A204.1 (cell line): ENCODE data around the gene CEP85L.

Experiments used
- FAIRE-seq: peaks from 2 replicates; lab custom pipeline; 2012; peaks lifted over from hg19 to GRCh38; lab: Jason Lieb, UNC

The CEP85L gene

DNA sequence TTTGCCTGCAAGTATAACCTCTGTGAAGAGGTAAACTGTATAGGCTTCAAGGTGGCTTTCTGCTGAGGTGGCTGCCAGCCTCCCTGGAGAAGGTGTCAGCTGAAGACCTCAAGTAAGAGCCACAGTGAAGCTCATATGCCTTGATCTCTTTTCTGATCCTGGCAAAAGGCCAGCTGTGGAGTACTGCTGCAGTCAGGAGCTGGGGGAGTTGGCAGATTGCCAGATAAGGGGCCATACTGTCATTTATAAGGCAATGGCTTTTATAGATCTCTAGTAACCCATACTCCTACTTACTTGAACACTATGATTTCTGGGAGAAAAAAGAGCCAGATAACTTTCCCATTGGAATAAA lies 8.8 kb upstream of the CEP85L start:
- FAIRE-seq = no peak

DNA sequence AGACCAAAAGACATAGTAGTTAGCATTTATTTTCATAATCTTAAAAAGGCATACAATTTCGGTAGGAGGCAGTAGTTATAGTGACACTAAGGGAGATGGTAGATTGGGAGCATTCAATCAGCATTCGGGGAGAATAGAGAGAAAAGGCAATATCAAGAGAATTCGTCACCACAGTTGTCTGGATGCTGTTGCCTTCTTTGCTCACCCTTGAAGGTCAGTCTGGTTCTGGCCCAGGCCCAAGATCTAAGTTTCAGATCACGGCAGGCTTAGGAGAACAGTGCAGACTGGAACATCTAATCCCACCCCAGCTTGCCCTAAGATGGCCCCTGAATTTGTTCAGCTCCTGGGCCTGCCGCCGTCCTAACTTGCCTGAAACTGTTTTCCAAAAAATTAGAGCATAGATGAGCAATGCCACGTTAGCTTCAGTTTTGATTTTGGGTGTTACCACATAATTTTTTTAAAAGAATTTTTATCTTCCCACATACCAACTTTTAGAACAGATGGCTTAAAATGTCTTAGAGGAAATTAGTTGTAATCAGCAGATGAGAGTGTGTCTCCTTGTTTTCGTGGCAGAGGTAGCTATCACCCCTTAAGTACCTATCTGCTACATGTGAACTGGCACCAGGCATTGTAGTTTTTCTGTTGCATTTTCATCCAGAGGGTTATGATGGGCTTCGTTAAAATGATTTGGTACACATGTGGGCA lies 8.3 kb upstream of the CEP85L start:
- FAIRE-seq = no peak

DNA sequence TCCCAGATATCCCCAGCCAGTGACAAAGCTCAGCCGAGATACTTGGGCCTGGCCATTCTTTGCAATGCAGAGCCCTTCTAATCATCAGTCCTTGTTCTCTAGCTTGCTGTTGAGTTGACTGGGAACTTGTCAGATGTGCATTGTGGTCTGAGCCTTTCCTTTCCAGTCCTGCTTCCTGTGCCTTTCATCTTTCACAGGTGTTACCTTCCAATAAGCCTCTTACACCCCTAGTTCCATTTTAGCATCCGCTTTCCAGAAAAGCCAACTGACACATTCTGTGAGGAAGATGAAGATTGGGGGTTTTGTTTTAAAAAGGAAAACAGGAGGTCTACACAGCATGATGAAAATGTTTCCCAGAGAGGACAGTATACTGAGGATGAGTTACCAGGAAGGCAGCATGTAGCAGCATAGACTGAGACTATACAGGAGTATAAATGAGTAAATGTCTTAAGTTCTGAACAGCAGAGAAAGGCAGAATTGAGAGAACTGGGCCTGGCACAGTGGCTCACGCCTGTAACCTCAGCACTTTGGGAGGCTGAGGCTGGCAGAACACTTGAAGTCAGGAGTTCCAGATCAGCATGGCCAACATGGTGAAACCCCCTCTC lies 5.6 kb upstream of the CEP85L start:
- FAIRE-seq = no peak

DNA sequence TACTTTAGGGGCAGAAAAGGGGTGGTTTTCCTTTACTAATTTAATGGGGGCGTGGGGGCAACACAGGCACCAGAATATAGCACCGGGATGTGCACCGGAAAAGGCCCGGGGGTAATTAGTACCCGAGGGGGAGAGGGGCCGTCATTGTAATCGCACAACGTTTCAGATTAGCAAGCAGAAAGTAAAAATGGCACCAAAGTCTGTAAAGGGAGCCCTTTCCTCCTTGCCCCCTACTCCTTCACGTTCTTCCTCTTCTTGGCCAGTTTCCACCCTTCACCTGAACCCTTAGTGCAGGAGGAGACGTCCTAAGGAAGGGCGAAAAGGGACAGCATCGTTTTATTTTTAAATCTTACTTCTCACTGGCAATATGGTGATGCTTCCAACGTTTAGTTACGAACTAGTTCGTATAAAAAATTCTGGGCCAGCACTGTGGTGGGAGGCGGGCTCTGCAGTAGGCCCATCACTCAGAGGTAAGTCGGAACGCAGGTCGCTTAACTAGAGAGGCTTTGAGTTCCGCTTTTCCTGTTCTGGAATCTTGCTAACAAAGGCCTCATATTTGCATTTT lies 742 bp upstream of the CEP85L start:
- FAIRE-seq = no peak

DNA sequence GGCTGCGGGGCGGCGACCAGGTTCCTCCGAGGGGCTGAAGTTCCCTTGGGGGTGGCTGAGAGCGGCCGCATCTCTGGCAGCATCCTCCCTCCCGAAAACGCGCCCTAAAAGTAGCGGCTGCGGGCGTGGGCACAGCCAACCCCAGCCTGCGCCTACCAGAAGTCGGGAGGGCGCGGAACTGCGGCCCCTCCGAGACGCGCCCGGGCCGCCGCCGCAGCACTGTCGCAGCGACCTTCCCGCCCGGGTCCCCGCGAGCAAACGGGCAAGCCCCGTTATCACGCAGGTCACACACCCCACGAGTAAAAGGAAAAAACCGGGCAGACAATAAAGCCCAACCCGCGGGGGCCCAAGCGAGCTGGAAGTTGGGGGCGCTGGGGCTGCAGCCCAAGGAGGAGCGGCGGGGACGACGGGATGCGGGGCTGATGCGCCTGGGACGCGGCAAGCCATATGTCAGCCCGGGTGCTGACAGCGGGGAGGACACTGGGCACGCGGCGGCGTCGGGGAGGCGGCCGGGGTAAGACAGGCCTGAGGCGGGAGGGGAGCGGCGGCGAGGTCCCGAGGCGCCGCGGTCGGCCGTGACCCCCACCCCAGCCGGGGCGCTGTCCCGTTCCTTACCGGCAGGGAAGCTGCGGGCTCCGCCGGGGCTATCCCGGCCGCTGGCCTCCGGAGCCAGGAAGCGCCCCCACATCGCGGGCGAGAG lies 659 bp downstream of the CEP85L start:
- no peak for FAIRE-seq

DNA sequence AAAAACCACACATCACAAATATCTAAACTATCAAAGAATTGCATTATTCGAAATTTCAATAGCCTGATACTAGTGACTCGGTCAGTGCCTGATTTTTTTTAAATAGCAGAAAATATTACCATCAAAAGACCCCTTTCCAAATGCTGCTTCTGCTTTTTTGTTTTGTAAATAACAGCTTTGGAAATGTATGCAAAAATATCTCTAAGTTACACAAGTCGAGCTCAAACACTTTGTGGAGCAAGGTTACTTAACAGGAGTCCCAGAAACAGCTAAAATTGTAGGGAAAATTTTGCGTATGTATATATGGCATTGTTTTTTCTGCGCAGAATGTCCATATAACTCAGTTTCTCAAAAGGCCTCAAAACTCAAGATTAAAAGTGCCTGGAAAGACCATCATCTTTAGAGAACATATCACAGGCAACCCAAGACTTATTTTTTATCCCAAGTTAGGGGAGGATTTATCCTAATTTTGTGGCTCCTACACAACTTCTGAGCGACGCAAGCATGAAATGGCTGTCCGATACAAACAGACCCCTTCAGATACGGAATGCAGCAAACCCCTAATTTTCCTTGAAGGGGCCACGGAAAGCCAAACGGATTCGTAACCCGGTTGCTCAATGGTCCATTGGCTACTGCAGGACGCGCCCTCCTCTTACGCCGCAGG lies 1.3 kb downstream of the CEP85L start:
- no peak for FAIRE-seq

DNA sequence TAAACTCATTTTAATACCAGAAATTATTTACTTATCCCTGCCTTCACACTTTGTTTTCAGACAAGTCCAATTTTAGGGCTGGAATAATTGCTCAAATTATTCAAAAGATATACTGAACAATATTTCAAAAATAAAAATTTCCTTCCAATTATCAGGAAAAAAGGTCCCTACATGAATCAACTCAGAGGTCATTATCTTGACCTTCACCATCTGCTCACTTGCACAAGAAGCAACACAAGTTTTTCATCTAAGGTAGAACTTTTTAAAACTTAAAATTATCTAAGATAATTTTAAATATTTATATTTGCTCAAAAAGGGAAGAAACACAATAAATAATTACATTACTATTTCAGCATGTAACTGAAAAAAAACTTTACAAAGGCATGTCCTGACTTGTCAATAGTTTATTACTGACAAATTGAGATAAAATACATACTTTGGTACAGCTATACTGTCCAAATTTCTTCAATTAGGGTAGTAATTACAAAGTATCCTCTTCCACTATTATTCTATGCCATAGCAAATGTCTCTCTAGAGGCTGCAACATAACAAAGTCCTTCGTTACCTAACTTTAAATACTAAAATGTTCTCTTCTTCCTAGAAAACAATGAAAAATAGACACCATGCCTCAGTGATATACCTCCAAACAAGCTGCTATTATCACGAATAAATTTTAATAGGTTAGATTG lies 2.4 kb downstream of the CEP85L start:
- no peak for FAIRE-seq

DNA sequence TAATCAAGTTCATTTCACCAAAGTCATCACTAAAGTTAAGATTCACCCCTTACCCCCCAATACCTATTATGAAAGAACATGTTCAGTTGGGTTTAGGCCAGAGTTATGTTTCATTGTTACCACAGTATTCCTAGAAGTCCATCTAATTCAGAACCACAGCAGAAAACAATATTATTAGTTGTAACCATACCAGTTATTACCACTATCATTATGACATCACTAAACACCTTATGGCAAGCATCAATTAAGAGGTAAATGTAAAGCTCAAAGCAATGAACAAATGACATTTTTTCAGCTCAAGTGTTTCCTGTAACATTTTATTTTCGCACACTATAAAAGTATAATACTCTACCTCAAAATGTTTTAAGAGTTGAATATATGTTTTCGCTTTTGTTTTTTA lies 4.4 kb downstream of the CEP85L start:
- FAIRE-seq = no peak

DNA sequence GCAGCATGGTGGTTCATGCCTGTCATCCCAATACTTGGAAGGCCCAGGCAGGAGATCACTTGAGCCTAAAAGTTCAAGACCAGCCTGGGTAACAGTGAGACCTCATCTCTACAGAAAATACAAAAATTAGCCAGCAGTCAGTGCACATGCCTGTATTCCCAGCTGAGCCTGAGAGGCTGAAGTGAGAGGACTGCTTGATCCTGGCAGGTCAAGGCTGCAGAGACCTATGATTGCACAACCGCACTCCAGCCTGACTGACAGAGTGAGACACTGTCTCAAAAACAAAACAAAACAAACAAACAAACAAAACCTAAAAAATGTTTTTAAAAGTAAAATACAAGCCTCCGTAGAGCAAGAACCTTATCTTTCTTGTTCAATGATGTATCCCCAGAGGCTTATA lies 6.0 kb downstream of the CEP85L start:
- FAIRE-seq = no peak

DNA sequence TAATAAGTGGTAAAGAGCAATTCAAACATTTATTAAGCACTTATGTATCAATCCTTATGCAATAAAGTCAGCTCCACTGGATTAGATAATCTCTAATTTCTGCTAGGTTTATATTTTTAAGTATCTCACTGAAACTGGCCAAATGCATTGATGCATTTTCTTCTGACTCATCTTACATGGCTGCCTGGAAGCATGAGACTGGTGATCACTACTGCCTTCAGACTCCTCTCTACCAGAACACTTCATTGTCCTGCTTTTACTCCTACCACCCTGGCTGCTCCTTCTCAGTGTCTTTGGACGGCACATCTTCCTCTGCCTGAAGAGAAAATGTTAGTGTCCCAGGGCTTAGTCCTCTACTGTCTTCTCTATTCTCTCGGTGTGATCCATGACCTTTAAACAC lies 7.4 kb downstream of the CEP85L start:
- FAIRE-seq = no peak

DNA sequence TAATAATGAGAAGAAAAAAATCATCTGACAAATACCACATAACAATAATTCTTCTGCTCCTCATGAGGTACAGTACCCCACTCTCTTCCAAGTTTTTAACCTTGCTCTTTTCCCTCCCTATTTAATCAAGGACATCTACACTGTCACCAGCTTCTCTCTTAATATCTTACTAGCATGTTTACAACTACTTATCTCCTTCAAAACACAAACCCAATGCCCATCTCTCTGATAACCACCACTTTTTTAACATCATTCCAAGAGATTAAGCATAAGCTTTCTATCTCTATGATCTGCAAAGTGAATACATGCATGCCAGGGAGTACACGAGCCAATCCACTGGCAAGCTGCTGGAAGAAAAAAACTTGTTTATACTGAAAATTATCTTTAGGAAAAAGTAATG lies 10.3 kb downstream of the CEP85L start:
- no peak for FAIRE-seq

DNA sequence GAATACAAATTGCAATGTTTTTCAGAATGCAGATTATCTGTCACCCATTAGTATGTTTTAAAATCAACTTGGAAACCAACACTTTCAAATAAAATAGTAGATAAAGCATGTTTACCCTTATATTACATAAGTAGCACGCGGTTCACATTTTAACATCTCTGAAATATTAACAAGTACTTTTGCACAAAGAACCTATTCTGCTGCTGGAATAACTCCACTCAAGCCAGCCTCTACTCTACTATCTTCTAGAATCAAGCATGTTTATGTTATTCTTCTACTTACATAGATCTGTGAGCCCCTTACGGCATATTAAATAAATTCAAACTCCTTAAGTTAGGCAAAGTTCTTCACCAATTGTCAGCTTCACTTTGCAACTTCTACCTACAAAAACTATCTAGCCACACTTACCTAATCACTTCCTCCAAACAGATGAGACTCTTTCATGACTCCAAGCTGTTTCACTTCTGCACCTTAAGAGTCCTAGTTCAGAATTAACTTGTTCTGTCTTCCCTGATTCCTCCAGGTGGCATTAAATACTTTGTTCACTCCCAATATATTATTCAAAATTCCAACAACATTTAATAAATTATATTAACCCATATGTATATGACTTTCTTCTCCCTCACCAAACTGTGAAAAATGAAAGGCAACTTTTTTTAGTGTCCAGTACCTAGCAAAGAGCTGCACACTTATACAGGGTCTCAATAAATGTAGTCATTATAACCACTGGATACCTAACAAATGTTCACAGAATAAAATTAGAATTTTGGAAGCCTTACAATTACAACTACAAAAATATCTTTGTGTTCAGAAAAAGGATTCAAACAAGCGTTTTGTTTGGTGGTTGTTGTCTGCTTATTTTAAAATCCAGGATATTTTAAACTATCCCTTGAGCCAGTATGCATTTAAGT lies 12.1 kb downstream of the CEP85L start:
- FAIRE-seq = no peak

DNA sequence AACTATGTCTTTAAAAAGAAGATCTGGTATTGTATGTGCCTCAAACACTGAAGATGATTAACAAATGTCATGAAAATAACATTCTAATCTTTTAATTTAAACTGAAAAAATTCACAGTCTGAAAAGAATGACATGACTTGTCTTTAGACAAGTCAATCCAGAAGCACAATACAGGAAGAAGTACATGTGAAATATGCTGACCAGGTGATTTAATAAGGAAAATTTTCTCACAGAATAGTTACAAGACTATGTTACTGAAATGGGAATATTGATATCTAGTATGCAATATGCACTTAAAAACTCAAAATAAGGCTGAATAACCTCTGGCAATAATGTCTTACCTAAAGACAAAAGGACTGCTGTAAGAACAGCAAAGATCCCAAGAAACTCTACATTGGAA lies 13.1 kb downstream of the CEP85L start:
- no peak for FAIRE-seq

DNA sequence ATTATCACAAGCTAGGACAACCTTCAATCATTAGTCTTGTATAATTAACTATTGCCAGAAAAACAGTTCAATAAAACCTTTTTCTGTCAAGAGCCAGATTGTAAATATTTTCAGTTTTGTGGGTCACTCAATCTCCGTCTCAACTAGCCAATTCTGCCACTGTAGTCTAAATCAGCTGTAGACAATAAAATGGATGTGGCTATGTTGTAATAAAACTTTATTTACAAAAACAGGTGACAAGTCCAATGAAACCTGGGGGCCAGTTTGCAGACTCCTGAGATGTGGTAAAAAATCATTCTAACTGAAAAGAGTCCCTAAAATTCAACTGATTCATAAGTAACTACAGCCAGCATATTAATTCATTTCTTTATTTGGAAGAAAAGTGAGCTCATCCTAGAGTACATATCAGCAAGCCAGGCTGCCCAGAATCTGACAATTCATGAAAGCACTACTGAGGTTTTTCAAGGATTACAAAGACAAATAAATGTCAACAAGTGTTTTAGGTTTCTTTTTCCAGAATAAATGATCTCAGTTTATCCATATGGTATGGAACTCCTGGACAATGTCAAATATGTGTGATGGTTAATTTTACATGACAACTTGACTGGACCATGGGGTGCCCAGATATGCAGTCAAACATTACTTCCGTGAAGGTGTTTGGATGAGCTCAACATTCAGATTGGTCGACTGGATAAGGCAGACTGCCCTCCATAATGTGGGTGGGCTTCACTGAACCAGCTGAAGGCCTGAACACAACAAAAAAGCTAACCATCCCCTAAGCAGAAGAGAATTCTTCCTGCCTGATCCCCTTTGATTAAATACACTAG lies 15.3 kb downstream of the CEP85L start:
- no peak for FAIRE-seq

DNA sequence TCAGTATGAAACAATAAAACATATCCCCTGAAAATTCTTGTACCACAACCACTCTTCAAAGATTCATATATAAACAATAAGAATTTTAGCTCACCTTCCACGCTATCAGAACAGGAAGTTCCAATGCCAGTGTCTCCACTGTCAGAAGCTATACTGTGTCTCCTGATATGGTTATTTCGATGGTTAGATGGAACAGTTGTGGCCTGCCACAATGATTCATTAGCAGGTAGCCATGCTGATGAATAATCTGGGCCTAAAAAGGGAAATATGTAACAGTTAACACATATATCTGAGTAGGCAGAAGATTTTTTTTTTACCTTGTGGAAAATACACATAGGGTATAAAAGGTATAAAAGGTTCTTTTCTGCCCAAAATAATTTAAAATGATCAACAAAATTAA lies 19.0 kb downstream of the CEP85L start:
- no peak for FAIRE-seq

DNA sequence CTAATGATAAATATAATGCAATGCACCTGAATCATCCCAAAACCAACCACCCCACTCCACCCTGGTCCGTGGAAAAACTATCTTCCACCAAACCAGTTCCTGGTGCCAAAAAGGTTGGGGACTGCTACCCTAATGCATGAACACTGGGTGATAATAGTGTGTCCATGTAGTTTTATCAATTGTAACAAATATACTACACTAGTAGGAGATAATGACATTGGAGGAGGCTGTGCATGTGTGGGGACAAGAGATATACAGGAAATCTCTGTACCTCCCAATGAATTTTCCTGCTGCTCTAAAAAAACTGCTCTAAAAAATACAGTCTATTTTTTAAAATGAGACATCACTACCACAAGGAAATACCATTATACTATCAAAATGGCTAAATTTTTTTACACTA lies 20.5 kb downstream of the CEP85L start:
- FAIRE-seq = no peak

DNA sequence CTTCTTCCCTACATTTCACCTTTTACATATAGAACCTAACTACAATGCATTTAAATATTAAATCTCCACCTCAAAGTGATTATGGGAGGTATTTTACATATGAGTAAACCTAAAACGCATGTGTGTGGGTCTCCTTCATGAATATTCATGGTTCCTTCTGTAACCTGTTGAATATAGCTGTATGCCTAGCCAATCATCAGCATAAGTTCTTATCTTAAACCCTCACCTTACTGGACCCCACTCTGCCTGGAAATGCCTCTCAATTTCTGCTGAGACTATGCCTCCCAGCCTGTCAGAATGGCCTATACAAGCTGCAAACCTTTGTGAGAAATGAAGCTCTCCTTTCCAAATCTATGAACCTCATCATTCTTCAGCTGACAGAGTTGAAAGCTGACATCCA lies 21.3 kb downstream of the CEP85L start:
- no peak for FAIRE-seq

DNA sequence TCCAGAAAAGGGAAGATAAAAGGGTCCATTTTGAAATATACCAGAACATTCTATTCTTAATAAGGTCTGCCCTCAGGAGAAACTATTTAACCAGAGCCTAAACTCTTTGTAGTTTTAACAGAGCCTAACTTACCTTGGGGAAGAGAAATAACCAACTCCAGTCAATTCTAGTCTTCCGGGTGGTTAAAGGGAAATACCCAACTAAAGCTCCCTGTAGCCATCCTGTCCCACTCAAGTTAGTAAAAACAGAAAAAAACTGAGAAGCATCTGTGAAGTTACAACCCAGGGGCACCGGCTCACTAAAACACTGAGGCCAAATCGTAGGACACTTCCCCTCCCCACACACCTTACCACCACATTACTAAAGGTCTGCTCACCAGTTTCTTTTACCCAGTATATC lies 23.7 kb downstream of the CEP85L start:
- FAIRE-seq = no peak

DNA sequence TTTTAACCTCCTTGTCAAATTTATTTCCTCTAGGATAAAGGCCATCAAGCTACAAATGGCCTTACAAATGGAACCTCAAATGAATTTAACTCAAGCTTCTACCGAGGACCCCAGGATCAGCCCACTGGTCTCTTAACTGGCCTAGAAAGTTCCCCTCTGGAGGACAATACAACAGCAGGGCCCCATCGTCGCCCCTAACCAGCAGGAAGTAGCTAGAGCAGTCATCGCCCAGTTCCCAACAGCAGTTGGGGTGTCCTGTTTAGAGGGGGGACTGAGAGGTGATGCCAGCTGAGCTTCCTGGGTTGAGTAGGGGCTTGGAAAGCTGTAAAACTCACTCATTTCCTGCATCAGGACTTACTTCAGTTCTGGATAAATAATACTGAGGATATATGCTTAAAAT lies 25.6 kb downstream of the CEP85L start:
- no peak for FAIRE-seq

DNA sequence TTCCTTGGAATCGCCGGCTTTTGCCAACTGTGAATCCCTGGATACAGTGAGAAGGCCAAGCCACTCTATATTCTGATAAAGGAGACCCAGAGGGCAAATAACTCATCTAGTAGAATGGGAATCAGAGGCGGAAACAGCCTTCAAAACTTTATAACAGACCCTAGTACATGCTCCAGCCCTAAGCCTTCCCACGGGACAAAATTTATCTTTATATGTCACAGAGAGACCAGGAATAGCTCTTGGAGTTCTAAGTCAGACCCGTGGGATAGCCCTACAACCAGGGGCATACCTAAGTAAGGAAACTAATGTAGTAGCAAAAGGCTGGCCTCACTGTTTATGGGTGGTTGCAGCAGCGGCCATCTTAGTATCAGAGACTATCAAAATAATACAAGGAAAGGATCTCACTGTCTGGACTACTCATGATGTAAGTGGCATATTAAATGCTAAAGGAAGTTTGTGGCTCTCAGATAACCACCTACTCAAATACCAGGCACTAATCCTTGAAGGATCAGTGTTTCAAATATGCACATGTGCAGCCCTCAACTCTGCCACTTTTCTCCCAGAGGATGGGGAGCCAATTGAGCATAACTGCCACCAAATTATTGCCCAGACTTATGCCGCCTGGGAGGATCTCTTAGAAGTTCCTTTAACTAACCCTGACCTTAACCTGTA lies 29.5 kb downstream of the CEP85L start:
- FAIRE-seq = no peak
